GM21717 (cell line): ENCODE results near the gene ARRDC1.

ENCODE experiments used
- ATAC-seq: cut with Tn5 transposase; IDR thresholded peaks from one replicate; pipeline ENCODE4 v1.9.1; 2021; ENCODE audit warnings: mild to moderate bottlenecking, moderate library complexity; ENCODE audit not compliant: unreplicated experiment

Gene ARRDC1

GRCh38 chr9:137638680-137639079 is 33.2 kb downstream of the ARRDC1 start:
- ATAC-seq: no peak

DNA sequence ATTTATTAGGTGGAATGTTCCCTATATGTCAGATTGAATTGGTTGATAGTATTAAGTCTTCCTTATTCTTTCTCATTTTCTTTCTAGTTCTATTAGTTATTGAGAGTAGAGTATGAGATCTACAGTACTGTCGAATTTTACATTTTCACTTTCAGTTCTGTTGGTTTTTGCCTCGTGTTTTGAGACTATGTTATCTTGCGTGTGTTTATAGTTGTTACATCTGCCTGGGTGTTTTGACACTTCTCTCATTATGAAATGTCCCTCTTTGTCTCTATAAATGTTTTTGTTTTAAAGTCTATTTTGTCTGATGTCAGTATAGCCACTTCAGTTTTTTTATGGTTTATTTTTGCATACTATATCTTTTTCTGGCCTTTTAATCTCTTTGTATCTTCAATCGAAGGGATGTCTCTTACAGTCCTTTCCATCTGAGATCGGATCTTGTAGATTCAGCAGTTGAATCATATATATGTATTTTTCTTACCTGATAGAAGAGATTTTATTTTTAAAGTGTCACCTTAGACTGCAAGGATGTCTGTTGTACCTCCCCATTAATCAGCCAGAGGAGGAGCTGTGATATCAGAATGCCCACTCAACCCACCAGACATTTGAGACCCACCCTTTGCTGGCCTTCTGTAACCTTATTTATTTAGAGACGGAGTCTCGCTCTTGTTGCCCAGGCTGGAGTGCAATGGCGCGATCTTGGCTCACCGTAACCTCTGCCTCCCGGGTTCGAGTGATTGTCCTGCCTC is 34.0 kb downstream of the ARRDC1 start:
- peak; percentile 61 for ATAC-seq

GRCh38 chr9:137640862-137641261 is 35.4 kb downstream of the ARRDC1 start:
- ATAC-seq: no peak

- ATAC-seq: no peak
Measured at GRCh38 chr9:137642118-137642601, 36.7 kb downstream of the ARRDC1 start.

DNA sequence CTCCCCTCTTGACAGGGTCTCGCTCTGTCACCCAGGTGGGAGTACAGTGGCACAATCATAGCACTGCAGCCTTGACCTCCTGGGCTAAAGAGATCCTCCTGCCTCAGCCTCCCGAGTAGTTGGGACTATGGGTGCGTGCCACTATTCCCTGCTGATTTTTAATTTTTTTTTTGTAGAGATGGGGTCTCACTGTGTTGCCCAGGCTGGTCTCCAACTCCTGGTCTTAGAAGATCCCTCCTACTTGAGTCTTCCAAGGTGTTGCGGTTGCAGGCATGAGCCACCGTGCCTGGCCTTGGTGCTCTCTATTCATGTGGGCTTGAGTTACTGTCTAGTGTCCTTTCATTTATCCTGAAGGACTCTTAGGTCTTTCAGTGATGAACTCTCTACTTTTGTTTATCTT is 37.4 kb downstream of the ARRDC1 start:
- no peak for ATAC-seq

DNA sequence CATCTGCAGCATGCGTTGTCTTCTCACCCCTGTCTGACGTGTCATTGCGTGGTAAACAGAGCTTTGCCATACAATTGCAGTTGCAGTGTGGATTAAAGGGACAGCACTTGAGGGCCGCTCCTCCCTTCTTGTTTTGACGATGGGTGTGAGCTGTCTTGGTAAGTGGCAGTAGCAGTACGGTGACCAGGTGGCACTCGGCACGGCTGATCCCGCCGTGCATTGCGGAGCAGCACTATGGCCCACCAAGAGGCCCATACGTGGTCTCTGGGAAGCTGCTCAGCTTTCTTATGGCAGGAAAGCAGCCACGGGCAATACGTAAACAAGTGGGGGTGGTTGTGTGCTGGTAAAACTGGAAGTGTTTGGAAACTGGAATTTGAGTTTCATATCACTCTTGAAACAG is 38.4 kb downstream of the ARRDC1 start:
- no peak for ATAC-seq

DNA sequence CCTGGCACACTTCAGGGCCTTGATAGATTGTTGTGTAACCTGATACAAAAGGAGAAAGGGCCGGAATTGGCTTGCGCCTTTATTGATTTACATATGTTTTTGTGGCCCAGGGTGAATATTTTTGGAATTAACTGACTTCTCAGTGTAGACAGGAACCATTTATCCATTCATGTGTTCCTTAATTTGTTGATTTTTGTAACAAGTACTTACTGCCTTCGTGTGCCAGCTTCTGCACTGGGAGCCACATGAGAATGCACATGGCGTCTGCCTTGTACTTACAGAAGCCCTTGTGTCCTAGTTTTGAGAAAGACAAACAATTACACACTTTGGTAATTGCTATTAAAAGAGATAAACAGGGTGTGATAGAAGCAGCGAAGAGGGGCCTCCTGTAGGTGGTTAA is 39.7 kb downstream of the ARRDC1 start:
- ATAC-seq: no peak

DNA sequence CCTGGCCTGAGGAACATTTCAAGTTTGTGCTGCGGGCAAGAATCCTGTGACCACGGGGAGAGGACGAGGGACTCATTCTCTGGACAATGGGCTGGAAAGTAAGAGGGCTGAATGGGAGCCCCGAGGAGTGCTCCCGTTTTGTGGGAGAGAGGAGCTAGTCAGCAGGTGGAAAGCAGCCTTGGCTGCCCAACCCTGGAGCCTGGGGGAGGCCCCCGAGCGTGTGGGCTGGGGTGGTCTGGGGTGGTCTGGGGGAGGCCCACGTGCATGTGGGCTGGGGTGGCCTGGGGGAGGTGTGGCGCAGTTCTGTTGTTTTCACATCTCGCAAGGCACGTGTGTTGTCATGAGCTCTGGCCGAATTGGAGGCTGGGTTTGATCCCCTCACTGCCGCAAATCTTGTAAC is 40.9 kb downstream of the ARRDC1 start:
- ATAC-seq: no peak

GRCh38 chr9:137647096-137647714 is 41.7 kb downstream of the ARRDC1 start:
- ATAC-seq: no peak

DNA sequence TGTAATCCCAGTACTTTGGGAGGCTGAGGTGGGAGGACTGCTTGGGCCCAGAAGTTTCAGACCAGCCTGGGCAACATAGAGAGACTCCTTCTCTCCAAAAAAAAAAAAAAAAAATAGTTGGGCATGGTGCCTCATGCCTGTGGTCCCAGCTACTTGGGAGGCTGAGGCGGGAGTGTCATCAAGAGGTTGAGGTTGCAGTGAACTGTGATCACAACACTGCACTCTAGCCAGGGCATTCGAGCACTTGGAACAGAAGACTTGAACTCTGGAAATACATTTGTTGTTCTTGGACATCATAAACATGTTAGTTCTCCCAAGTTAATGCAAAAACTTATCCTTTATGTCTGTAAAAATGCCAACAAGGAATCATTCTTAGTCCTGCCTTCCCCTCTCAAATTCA is 42.9 kb downstream of the ARRDC1 start:
- ATAC-seq: no peak

DNA sequence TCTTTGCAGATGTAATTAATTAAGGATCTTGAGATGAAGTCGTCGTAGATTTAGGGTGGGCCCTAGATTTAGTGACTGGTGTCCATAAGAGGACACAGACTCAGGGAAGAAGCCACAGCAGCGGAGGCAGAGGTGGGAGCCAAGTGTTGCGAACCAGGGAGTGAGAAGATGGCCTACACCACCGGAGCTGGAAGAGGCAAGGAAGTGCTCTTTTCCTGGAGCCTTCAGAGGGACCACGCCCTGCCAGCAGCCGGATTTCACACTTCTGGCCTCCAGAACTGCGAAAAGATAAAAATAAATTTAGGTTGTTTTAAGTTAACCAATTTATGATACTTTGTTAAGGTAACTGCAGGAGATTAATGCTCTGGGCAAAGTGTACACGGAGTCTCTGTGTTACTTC is 44.1 kb downstream of the ARRDC1 start:
- no peak for ATAC-seq

DNA sequence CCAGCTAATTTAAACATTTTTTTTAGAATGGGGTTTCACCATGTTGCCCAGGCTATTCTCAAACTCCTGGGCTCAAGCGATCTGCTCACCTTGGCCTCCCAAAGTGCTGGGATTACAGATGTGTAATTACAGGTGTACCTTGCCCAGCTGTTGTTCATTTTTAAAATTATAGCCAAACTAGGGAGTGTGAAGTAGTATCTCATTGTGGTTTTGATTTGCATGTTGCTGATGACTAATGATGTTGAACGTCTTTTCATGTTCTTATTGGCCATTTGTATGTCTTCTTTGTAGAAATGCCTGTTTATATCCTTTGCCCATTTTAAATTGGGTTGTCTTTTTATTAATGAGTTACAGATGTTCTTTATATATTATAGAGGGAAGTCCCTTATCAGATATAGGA is 44.8 kb downstream of the ARRDC1 start:
- ATAC-seq: no peak

DNA sequence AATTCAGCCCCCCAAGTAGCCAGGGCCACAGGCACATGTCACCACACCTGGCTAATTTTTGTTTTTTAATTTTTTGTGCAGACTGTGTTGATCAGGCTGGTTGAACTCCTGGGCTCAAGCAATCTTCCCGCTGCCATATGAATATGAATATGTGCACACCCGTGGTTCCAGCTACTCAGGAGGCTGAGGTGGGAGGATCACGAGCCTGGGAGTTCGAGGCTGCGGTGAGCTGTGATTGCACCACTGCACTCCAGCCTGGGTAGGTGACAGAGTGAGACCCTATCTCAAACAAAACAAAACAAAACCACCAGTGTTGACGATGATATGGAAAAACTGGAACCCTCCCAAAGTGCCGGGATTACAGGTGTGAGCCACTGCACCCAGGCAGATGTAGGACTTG is 45.3 kb downstream of the ARRDC1 start:
- no peak for ATAC-seq

- no peak for ATAC-seq
Measured at GRCh38 chr9:137656416-137656815, 50.9 kb downstream of the ARRDC1 start.

GRCh38 chr9:137657606-137658005 is 52.1 kb downstream of the ARRDC1 start:
- no peak for ATAC-seq

- ATAC-seq: no peak
Measured at GRCh38 chr9:137658781-137659180, 53.3 kb downstream of the ARRDC1 start.

DNA sequence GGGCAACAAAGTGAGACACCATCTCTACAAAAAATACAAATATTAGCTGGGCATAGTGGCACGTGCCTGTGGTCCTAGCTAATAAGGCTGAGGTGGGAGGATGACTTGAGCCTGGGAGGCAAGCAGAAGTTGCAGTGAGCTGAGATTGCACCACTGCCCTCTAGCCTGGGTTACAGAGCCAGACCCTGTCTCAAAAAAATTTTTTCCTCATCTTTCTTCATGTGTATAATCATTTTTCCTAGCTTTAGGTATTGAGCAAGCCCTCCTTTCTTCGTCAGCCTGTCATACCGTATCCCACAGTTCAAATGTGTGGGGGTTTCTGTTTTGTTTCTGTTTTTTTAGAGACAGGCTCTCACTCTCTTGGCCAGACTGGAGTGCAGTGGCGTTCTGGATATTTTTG is 54.7 kb downstream of the ARRDC1 start:
- ATAC-seq: no peak

DNA sequence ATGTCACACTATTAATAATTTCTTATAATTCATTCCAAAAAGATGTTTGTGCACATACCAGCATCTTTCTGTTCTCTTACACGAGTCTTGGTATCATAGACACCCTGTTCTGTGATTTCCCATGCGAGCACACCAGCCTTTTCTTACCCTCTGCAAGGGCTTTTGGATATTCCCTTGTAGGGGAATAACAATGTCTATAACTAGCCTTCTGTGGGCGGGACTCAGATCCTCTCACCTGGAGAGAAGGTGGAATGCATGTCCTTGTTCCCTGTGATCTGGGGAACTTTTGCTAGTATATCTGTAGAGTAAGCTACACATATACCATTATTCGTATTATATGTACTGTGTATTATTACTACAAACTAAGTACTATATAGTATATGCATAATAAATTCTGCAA is 58.1 kb downstream of the ARRDC1 start:
- no peak for ATAC-seq

GRCh38 chr9:137664676-137665075 is 59.2 kb downstream of the ARRDC1 start:
- no peak for ATAC-seq
